PC-3 (cell line): ENCODE measurements around the gene DCAF12. TPM values are rescaled to one million over a fixed set of nuclear protein-coding genes. Genes with fewer than 3 reads are reported as not detected.

Experiments
- ATAC-seq: fragments of 200-7000 bp; cut with Tn5 transposase; 2 replicates; pipeline ENCODE4 v1.9.1; 2020; ENCODE audit warnings: mild to moderate bottlenecking, moderate library complexity
- BruUV-seq: library from RNA; stranded (reverse); fragments of 400-500 nt; replicated peaks from 2 replicates; lab custom pipeline; 2021; lab: Mats Ljungman, UMichigan
- CTCF ChIA-PET: fragments of 300-600 bp; sonication (Branson Sonifier 250); formaldehyde crosslinking; loops from one replicate; lab custom pipeline; 2022; ENCODE audit warnings: antibody characterized with exemption; lab: Charles Lee
- POLR2A ChIA-PET: fragments of 300-600 bp; sonication (Branson Sonifier 250); formaldehyde crosslinking; loops from one replicate; lab custom pipeline; 2022; ENCODE audit warnings: antibody characterized with exemption; ENCODE audit not compliant: unreplicated experiment; lab: Charles Lee
- DNase-seq: peaks from one replicate; pipeline ENCODE4 v3.0.0-alpha.2; 2015
- H2AFZ ChIP-seq: fragments of 300-600 bp; sonication (generic); 2 replicates; pipeline ENCODE4 v1.6.0; 2016; ENCODE audit warnings: antibody characterized with exemption, low read length
- H3F3A ChIP-seq: fragments of 300-600 bp; sonication (generic); one replicate; pipeline ENCODE4 v1.6.0; 2017; ENCODE audit warnings: antibody characterized with exemption, low read length, control low read depth, mild to moderate bottlenecking; ENCODE audit not compliant: unreplicated experiment
- H3K27ac ChIP-seq: fragments of 300-600 bp; sonication (generic); 2 replicates; pipeline ENCODE4 v1.5.1; 2016; ENCODE audit warnings: mild to moderate bottlenecking, low read length
- H3K27me3 ChIP-seq: fragments of 300-600 bp; sonication (generic); 2 replicates; pipeline ENCODE4 v1.6.1; 2016; ENCODE audit warnings: low read length, mixed read lengths
- H3K36me3 ChIP-seq: fragments of 300-600 bp; sonication (generic); 2 replicates; pipeline ENCODE4 v1.6.1; 2016; ENCODE audit warnings: low read depth, mixed run types, low read length, mixed read lengths
- H3K4me1 ChIP-seq: fragments of 300-600 bp; sonication (generic); 2 replicates; pipeline ENCODE4 v1.5.1; 2016; ENCODE audit warnings: low read length; ENCODE audit not compliant: insufficient read depth
- H3K4me2 ChIP-seq: fragments of 300-600 bp; sonication (generic); 2 replicates; pipeline ENCODE4 v1.6.0; 2016; ENCODE audit warnings: low read length
- H3K4me3 ChIP-seq: fragments of 300-600 bp; sonication (generic); 2 replicates; pipeline ENCODE4 v1.5.1; 2016; ENCODE audit warnings: mild to moderate bottlenecking, low read length, mixed read lengths
- H3K79me2 ChIP-seq: fragments of 300-600 bp; sonication (generic); 2 replicates; pipeline ENCODE4 v1.6.1; 2017; ENCODE audit warnings: low read length, mixed read lengths
- H3K9ac ChIP-seq: fragments of 300-600 bp; sonication (generic); 2 replicates; pipeline ENCODE4 v1.6.0; 2016; ENCODE audit warnings: mild to moderate bottlenecking, low read length
- H3K9me2 ChIP-seq: fragments of 300-600 bp; sonication (generic); replicated peaks from 2 replicates; pipeline ENCODE4 v1.6.1; 2016; ENCODE audit warnings: mixed run types, low read length, mixed read lengths
- H3K9me3 ChIP-seq: fragments of 300-600 bp; sonication (generic); 2 replicates; pipeline ENCODE4 v1.6.1; 2016; ENCODE audit warnings: low read length, mixed read lengths
- H4K20me1 ChIP-seq: fragments of 300-600 bp; sonication (generic); 2 replicates; pipeline ENCODE4 v1.6.1; 2016; ENCODE audit warnings: low read length, mixed read lengths
- CTCF ChIP-seq: fragments of 300-600 bp; sonication (generic); conservative IDR thresholded peaks from 2 replicates; pipeline ENCODE4 v1.5.1; 2017; ENCODE audit warnings: antibody characterized with exemption, low read depth, mild to moderate bottlenecking, low read length
- EZH2 ChIP-seq: fragments of 300-600 bp; sonication (generic); IDR thresholded peaks from one replicate; pipeline ENCODE4 v1.6.1; 2017; ENCODE audit warnings: antibody characterized with exemption, mild to moderate bottlenecking, low read length; ENCODE audit not compliant: unreplicated experiment
- EZH2phosphoT487 ChIP-seq: fragments of 300-600 bp; sonication (generic); IDR thresholded peaks from 2 replicates; pipeline ENCODE4 v1.6.1; 2018; ENCODE audit warnings: mild to moderate bottlenecking, antibody characterized with exemption, low read length, borderline replicate concordance
- intact Hi-C: fragments of 100-400 bp; cut with micrococcal nuclease; formaldehyde crosslinking; loops from 2 replicates; pipeline ENCODE4 v1.9.0; 2023
- total RNA-seq: library from RNA; depleted of rRNA; stranded (reverse); fragments of >200 nt; gene quantifications from 2 replicates; pipeline ENCODE4 v1.2.3, GENCODE V29; 2014

Gene DCAF12
- total RNA-seq, 1 experiment from 2014 or later, result 12.9 TPM

GRCh38 chr9:34134521-34134920 is 8.0 kb upstream of the DCAF12 start:
- no peaks in the 10 kb centered on the region for H3K9me2 ChIP-seq
- no peaks in the 10 kb centered on the region for H3K9me3 ChIP-seq
- no peak overlapping the region for H3K27ac ChIP-seq
- no peaks in the 10 kb centered on the region for H3K79me2 ChIP-seq
- TF ChIP-seq EZH2phosphoT487, result no peak
- no peak for TF ChIP-seq EZH2
- TF ChIP-seq CTCF, result no peak
- H3F3A ChIP-seq, result no peaks in the 10 kb centered on the region
- DNase-seq (no peak), ATAC-seq (no peak)
- no peak overlapping the region for H2AFZ ChIP-seq
- 0 out of 2 replicates have a peak, but pooled peaks cover 6% of the 10 kb centered on the region for H3K4me1 ChIP-seq
- H4K20me1 ChIP-seq, result no peaks in the 10 kb centered on the region
- BruUV-seq, result no TSS peak
- ChIA-PET POLR2A (no interaction called here), CTCF (no interaction called here)
- H3K4me2 ChIP-seq, result no peak overlapping the region
- no peaks in the 10 kb centered on the region for H3K36me3 ChIP-seq
- intact Hi-C loops, result no loop called here
- no peak overlapping the region for H3K9ac ChIP-seq
- H3K4me3 ChIP-seq, result no peak overlapping the region
- no peaks in the 10 kb centered on the region for H3K27me3 ChIP-seq

- H3K79me2 ChIP-seq, result no peaks in the 10 kb centered on the region
- H3K27me3 ChIP-seq, result no peaks in the 10 kb centered on the region
- H3K4me3 ChIP-seq, result no peak overlapping the region
- intact Hi-C loops, result no loop called here
- no TSS peak for BruUV-seq
- H3K9me2 ChIP-seq, result no peaks in the 10 kb centered on the region
- H3F3A ChIP-seq, result no peaks in the 10 kb centered on the region
- ChIA-PET POLR2A (no interaction called here), CTCF (no interaction called here)
- H3K36me3 ChIP-seq, result no peaks in the 10 kb centered on the region
- ATAC-seq, result no peak
- H3K4me1 ChIP-seq, result 0 out of 2 replicates have a peak, but pooled peaks cover 6% of the 10 kb centered on the region
- no peak overlapping the region for H3K27ac ChIP-seq
- no peaks in the 10 kb centered on the region for H4K20me1 ChIP-seq
- H3K9me3 ChIP-seq, result no peaks in the 10 kb centered on the region
- TF ChIP-seq EZH2 (no peak), CTCF (no peak), EZH2phosphoT487 (no peak)
- DNase-seq, result no peak
- no peak overlapping the region for H3K9ac ChIP-seq
- no peak overlapping the region for H2AFZ ChIP-seq
- H3K4me2 ChIP-seq, result no peak overlapping the region
These were observed 7.0 kb upstream of the DCAF12 start for GRCh38 chr9:34133436-34133949.

GRCh38 chr9:34131571-34131970 is 5.1 kb upstream of the DCAF12 start:
- Histone ChIP-seq H3K36me3 (no peaks in the 10 kb centered on the region), H2AFZ (no peak overlapping the region), H3K9me2 (no peaks in the 10 kb centered on the region), H3K4me3 (no peak overlapping the region), H3K27ac (no peak overlapping the region), H4K20me1 (no peaks in the 10 kb centered on the region), H3K79me2 (no peaks in the 10 kb centered on the region), H3K9me3 (no peaks in the 10 kb centered on the region), H3K9ac (no peak overlapping the region), H3K27me3 (no peaks in the 10 kb centered on the region), H3F3A (no peaks in the 10 kb centered on the region), H3K4me2 (no peak overlapping the region), H3K4me1 (peaks cover 10% of the 10 kb centered on the region; the same call in 1 of the 2 replicates)
- no peak for ATAC-seq
- no TSS peak for BruUV-seq
- DNase-seq, result no peak
- ChIA-PET CTCF (no interaction called here), POLR2A (no interaction called here)
- intact Hi-C loops, result no loop called here
- TF ChIP-seq EZH2, result no peak
- no peak for TF ChIP-seq CTCF
- no peak for TF ChIP-seq EZH2phosphoT487
